ENCODE measurements around the gene THOC7. TPM values are rescaled to one million over a fixed set of nuclear protein-coding genes. Genes with fewer than 3 reads are reported as not detected.

The THOC7 gene
- polyA plus RNA-seq, 1 donor, result 77.9 TPM

DNA sequence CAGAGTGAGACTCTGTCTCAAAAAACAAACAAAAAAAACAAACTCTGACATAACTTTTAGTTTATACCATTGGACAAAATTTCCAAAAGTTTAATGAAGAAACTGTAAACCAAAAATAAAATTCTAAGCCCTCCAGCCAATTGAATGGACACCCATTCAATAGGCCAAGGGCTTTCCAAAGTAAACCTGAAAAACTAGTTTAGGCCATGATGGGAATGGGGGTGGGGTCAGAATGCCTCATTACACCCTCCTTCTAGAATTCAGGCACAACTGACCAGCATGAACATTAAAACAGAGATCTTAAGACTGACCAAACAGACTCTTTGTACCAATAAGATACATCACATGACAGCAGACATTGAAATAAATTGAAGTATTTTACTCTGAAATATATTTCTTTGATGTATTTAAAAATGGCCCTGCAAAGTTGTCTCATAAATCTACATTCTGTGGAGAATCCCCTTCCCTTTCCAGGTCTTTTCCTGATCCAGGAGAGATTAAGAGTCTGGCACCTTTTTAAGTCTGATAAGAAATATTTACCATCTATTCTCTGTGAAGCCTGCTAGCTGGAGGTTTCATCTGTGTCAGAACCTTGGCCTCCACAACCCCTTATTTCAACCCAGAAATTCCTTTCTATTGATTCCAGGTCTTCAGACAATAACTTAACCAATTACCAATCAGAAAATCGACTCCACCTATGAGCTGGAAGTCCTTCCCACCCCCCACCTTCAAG is 15.7 kb downstream of the THOC7 start:
- DNase-seq, result no peak

DNA sequence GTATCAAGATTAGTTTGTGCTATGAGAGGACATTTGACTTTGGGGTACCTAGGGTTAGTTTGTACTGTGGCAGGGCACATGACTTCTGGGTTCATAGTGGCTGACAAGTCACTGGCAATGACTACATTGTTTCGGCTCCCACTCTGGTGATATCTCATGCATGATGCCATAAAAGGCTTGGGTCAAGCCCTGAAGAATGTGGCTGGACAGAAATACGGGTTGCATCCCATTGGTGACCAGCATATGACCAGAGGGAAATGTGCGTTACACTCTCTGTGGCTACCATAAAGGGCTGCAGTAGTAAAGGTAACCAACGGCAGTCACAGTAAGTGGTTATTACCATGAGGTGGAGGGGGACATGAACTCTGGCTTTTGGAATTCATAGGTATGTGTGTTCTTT is 18.4 kb downstream of the THOC7 start:
- DNase-seq, result no peak

DNA sequence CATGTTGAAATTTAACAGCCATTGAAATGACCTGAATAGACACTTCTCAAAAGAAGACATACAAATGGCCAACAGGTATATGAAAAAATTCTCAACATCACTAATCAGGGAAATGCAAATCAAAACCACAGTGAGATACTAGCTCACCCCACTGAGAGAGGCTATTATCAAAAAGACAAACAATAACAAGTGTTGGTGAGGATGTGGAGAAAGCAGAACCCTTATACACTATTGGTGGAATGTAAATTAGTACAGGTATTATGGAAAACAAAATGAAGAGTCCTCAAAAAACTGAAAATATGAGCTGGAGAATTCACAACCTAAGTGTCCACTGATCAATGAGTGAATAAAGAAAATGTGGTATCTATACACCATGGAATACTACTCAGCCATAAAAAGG is 21.5 kb downstream of the THOC7 start:
- no peak for DNase-seq

DNA sequence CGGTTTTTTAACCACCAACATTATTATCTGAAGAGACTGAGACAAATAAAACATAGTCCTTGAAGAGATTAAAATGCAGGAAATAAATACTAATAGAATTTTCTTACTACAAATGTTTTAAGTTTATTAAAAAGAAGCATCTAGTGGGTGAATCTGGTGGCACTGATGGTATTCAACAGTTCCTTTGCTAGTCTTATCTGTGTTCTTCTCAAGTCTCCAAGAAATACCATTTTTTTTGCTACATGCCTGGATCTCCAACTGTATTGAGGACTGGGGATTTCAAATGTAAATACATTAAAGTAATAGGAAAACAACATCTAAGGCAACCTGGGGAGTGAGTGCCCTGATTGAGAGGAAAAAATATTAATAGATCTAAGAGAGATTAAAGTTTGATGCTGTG is 21.9 kb downstream of the THOC7 start:
- no peak for DNase-seq

DNA sequence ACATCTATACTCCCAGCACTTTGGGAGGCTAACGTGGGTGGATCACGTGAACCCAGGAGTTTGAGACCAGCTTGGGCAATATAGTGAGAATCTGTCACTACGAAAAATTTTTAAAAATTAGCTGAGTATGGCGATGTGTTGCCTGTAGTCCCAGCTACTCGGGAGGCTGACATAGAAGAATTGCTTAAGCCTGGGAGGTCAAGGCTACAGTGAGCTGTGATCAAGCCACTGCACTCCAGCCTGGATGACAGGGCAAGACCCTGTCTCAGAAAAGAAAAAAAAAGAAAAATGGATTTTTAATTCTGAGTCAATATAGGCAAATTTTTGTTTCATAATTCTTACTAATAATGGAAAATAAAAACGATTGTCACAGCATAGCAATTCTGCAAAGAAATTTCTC is 31.2 kb downstream of the THOC7 start:
- DNase-seq, result no peak

DNA sequence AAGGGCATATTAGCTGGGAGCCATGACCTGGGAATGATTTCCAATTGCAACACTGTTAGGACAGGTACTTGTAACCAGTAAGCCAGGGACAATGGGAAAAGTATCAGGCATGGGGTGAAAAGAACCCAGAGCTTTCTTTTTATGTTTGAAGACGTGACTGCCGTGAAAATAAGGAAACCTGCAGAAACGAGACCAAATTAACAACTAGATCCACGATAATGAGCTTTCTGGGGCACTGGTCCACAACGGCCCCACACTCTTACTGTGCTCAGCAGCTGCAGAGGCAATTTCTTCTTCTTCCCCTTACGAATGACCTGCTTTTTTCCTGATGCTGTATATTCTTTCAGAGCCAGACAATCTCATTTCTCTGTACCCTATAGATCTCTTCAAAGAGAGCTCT is 33.1 kb downstream of the THOC7 start:
- no peak for DNase-seq

DNA sequence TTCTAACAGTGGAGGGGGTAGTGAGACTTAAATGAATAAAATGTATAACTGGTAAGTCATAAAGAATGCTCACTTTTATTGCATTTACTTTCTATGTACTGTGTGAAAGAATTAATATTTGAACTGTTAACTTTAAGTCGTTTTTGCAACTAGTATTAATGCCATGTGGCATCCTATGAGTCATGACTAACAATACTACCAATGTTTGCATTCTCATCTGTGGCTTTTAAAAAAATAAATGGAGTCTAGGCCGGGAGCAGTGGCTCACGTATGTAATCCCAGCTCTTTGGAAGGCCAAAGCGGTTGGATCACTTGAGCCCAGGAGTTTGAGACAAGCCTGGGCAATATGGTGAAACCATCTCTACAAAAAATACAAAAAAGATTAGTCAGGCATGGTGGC is 39.3 kb downstream of the THOC7 start:
- no peak for DNase-seq

DNA sequence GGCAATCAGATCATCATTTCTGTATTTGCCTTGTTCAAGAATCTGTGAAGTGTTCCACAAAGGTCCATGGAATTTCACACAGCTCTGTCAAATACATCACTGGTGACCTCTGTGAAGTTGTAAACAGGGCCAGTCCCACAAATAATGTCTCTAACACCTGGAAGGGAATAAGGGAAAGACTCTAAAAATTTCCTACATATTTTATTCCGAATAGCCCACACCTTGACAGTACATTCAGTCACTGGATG is 44.5 kb downstream of the THOC7 start, which contains the start of gene C3orf49:
Gene C3orf49 (plus strand): TSS at position 149 of the 248 bp plus-strand sequence. CDS start 173 bp downstream, outside the sequence.
- no peak for DNase-seq

DNA sequence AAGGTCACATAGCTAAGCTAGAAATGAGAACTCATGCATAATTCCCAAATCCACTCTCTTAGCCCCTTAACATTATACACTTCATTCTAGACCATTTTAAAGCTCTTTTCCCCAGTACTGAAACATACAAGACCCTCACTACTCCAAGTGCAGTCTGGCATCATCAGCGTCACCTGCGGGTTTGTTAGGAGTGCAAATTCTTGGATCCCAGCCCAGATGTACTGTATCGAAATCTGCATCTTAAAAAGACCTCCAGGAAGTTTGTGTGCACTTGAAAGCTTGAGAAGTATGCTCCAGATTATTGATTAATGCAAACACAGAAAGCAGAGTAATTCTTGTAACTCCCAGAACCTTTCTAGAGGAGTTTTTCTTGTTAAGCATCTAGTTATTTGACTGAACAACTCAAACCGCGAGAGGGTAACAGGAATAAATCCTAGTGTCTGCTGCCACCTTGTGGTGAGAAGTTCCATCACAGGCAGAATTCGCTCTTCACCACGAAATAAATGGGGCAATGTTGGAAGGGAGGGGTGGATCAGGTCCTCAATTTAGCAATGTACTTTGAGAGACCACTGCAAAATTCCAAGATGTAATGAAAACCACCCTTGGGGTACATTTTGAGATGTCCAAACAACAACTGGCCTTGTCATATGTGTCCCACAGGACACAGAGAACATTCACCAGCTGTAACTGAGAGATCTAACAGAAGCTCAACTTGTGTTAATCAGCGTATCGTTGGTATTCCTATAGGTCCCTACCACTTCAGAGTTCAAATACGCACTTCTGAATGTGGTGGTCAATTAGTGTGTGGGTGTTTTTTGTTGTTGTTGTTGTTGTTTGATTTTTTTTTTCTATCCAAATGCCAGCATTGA is 45.1 kb downstream of the THOC7 start:
- DNase-seq, result peak; percentile 57

DNA sequence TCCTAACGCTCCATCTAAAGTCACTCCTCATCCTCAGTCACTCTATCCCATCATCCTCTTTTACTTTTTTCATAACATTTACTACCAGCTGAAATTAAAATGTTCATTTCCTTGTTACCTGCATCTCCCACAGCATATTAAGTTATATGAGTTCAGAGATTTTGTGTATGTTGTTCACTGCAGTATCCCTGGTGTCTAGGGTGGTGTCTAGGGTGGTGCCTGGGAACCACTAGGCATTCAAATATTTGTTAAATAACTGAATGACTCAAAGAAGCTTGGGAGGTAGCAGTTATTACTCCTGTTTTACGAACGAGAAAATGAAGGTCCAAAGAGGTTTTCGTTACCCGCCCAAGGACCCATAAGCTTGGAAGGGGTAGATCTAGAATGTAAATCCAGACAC is 46.4 kb downstream of the THOC7 start:
- no peak for DNase-seq

DNA sequence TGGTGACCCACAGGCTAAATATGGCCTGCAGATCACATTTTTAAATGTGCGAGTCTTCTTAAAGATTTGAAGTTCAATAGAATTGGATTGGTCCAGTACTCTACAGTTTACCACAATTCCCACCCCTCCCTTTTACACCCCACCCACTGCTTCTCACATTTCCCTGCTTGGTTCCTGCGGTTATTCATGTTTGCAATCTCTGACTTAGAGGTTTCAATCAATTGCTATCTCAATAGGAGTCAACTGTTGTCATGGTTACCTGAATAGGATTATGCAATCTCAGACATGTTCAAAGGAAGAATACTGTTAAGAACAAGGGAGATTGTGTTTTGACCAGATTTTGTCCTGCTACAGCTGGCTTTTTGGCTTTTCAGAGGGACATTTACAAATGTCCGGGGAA is 49.4 kb downstream of the THOC7 start:
- no peak for DNase-seq

DNA sequence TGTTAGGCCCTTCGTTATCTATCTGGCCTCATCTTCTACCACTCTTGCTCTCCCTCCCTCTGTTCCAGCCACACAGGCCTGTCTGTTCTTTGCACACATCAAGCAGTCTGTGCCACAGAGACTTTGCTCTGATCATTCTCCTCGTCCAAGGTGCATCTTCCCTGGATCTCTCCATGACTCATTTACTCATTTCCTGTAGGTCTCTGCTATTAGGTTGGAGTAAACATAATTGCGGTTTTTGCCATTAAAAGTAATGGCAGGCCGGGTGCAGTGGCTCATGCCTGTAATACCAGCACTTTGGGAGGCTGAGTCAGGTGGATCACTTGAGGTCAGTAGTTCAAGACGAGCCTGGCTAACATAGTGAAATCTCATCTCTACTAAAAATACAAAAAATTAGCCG is 54.0 kb downstream of the THOC7 start:
- no peak for DNase-seq

DNA sequence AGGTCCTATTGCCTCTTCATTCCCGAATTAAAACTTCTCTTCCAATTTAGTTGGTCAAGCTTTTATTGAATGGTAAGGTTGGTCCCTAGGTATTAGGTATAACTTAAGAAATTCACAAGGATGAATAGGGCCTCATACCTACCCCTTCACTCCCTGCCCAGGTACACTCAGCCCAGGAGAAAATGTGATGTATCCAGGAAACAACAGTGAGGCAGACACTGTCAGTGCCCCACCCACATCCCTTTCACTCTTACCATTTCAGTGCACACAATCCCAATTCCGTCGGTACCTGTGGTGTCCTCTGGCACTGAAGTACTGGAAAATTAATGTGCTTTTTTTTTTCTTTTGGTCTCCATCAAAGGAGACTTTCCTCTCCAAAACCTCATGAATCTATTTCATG is 55.0 kb downstream of the THOC7 start:
- no peak for DNase-seq

DNA sequence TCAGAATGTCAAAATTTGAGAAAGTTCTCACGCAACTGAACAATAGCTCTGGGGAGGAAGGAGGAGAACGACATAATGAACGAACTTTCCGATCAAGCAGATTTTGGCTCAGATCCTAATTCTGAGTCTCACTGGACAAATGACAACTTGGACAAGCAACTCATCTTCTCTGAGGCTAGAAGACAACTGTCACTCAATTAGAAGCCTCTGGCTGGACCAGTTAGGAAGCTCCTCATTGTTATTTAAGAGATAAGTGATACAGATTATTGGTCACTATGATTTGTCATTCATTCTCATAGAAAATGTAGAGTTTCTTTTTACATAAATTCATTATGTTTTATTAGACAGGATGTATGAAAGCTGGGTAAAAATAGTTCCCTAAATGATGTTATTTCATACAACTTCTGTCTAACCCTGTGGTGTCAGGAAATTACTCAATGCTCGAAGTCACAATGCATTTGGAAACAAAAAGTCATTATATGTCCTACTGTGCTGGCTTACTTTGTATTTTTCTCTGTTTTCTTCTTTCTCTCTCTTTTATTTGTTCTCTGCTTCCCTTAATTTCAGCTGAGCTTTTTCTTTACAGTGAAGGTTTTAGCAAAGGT is 55.5 kb downstream of the THOC7 start:
- no peak for DNase-seq

DNA sequence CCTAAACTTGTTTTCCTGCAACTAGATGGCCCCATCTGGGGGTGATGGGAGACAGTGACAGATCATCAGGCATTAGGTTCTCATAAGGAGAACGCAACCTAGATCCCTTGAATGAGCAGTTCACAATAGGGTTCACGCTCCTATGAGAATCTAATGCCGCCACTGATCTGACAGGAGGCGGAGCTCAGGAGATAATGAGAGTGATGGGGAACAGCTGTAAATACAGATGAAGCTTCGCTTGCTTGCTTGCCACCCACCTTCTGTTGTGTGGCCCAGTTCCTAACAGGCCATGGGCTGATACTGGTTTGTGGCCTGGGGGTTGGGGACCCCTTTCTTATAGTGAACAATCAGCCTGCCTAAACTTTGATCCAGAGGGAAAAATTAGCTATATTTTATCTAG is 59.7 kb downstream of the THOC7 start:
- no peak for DNase-seq

DNA sequence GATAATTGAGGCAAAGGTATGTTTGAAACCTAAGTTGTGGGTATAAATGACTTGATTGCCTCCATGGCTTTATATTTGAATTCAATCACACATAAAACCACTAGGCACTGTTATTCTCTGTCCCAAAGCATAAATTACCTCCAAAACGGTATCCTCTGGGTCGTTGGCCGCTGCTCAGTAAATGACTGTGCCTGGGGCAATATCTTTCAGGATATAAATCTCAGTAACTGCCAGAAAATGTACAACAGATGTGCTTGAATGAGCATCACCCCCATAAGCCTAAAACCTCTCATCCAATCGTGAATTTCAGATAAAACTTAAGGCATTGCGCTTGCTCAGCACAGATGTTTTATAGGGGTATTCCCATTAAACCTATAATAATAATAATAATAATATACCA is 63.5 kb downstream of the THOC7 start:
- DNase-seq, result no peak

DNA sequence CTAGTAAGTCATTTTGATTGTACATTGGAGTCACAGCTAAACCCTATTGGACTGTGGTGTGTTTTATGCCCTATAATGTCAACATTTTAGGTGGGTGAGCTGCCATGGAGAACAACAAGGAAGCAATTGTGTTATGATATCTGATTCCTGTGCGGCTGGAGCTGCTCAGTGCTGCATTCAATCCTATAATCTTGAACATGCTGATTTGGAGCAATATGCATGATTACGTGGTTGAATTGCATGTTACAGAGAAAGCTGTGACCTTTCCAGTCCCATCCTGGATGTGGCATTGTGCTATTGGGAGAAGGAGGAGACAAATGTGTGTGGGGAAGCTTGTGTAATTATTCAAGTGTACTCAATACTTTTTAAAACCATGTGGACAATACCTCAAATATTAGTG is 64.7 kb downstream of the THOC7 start:
- no peak for DNase-seq

DNA sequence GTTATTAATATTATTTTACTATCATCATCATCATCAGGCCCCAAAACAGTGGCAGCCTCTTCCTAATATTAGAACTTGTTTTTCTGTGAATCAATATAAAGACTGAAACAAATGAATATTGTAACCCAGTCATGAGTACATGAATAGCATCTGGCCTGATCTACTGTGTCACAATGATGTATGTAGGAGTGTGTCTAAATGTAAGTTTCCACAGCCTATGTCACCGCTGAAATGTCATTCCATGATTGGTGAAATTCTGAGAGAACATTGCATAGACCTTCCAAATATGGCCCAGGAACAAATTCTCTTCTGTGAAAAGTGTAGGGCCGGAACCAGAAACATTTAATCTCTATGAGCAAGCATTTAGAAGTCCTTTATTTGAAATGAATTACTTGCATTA is 65.1 kb downstream of the THOC7 start:
- no peak for DNase-seq

DNA sequence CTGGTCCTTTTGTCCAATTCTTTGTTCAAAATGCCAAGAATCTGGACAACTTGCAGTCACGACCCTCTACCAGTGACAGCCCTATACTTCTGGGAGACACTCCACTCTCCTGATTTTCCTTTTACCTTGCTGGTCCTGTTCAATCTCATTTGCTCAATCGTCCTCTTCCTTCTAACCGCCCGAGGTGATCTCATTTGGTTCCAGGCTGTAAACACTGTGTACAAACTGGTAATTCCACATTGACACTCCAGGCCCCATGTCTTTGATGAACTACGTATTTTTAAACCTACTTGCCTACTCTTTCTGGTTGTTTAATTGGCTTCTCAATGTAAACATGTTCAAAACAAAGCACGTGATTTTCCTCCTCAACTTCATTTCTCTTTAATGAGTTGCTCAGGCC is 68.2 kb downstream of the THOC7 start:
- no peak for DNase-seq

DNA sequence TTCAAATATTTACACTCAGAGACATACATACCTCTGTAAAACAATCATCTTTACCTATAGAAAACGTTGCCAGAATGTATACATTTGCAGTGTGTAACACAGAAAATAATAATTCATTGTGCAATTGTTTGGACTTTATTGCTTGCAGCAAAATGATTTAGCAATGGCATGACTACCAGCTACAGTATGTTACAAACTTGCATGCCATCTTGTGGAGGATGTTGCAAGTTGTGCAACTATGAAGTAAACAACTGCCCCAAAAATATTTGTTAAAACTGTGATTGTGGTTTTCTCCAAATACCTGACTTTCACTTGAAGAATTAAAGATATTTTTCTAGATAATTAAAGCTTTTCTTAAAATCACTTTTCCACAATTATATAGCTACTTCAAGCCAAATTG is 71.6 kb downstream of the THOC7 start:
- no peak for DNase-seq
